WERI-Rb-1 (cell line): ENCODE results near the gene ATXN1.

Experiments used
- DNase-seq: peaks from one replicate; pipeline ENCODE4 v3.0.0-alpha.2; 2020
- H3K27ac ChIP-seq: fragments of 250-450 bp; sonication (Bioruptor Pico); 2 replicates; pipeline ENCODE4 v1.5.1; 2020; ENCODE audit warnings: mild to moderate bottlenecking, moderate library complexity
- H3K27me3 ChIP-seq: fragments of 250-450 bp; sonication (Bioruptor Pico); 2 replicates; pipeline ENCODE4 v1.5.1; 2021; ENCODE audit warnings: mild to moderate bottlenecking, low read depth, moderate library complexity; ENCODE audit not compliant: insufficient read depth, severe bottlenecking
- H3K36me3 ChIP-seq: fragments of 250-450 bp; sonication (Bioruptor Pico); 2 replicates; pipeline ENCODE4 v1.5.1; 2020; ENCODE audit warnings: mild to moderate bottlenecking, moderate library complexity
- H3K4me3 ChIP-seq: 2 replicates; pipeline ENCODE4 v1.5.1; 2011; ENCODE audit warnings: low read depth, mild to moderate bottlenecking, control low read depth, low read length
- H3K9me3 ChIP-seq: fragments of 250-450 bp; sonication (Bioruptor Pico); 2 replicates; pipeline ENCODE4 v1.5.1; 2021; ENCODE audit warnings: mild to moderate bottlenecking, moderate library complexity; ENCODE audit not compliant: severe bottlenecking
- TF ChIP-seq, protein P1 (sequence below): IDR thresholded peaks from 2 replicates; pipeline ENCODE4 v1.5.1; 2011; ENCODE audit warnings: low read depth, mild to moderate bottlenecking, control low read depth, inconsistent platforms, low read length

The ATXN1 gene

DNA sequence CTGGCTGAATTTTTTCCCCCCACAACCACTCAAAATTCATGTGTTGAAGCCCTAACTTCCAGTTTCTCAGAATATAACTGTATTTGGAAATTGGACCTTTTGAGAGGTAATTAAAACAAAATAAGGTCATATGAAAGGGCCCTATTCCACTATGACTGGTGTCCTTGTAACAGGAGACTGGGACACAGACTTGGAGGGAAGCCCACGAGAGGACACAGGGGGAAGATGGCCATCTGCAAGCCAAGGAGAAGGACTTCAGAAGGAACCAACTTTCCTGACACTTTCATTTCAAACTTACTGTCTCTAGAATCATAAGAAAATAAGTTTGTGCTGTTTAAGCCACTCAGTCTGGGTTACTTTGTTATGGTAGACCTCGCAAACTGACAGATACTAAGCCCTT is 134.6 kb downstream of the ATXN1 start:
- Histone ChIP-seq H3K36me3 (no peaks in the 10 kb centered on the region), H3K4me3 (no peak overlapping the region), H3K27ac (no peak overlapping the region), H3K27me3 (no peaks in the 10 kb centered on the region), H3K9me3 (peaks cover 5% of the 10 kb centered on the region)
- TF ChIP-seq, protein P1, sequence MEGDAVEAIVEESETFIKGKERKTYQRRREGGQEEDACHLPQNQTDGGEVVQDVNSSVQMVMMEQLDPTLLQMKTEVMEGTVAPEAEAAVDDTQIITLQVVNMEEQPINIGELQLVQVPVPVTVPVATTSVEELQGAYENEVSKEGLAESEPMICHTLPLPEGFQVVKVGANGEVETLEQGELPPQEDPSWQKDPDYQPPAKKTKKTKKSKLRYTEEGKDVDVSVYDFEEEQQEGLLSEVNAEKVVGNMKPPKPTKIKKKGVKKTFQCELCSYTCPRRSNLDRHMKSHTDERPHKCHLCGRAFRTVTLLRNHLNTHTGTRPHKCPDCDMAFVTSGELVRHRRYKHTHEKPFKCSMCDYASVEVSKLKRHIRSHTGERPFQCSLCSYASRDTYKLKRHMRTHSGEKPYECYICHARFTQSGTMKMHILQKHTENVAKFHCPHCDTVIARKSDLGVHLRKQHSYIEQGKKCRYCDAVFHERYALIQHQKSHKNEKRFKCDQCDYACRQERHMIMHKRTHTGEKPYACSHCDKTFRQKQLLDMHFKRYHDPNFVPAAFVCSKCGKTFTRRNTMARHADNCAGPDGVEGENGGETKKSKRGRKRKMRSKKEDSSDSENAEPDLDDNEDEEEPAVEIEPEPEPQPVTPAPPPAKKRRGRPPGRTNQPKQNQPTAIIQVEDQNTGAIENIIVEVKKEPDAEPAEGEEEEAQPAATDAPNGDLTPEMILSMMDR = no peak
- no peak for DNase-seq

DNA sequence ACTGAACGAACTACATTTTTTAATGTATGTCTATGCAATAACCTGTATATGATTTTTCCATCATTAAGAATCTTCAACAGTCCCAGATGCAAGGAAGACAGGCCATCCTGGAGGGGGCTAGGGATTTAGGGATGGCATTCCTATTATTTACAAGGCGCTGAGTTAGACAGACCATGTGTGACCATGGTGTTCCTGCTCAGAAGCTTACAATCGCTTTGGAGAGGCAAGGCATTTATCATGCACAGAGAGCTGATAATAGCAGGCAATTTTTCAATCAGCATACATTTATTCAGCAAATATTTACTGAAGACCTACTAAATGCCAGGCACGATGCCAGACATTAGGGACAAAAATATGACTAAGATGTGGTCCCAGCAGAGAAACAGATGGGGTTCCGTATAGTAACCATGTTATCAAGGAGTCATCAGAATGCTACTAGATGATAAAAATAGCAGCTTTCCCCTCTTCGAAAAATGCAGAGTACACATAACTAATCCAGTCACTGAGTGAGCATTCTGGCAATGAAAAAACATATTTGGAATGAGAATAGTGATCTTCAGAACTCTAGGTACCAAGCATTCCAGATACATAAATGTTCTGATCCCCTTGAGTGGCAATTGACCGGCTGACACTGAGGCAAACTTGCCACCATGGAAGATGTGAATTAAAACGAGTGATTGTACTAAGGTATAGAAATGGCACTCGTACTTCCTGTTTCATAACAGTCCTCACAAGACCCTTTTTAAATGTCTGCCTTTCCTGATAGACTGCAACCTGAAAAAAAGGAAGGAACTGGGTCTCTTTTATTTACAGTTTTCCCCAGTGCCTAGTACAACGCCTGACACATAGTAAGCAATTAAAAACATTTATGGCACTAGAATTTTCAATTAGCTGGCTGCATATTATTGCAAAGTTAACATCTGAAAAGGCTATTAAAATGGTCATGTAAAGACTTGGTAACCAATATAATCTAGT is 135.7 kb downstream of the ATXN1 start:
- no peaks in the 10 kb centered on the region for H3K27me3 ChIP-seq
- no peak overlapping the region for H3K4me3 ChIP-seq
- no peak for DNase-seq

DNA sequence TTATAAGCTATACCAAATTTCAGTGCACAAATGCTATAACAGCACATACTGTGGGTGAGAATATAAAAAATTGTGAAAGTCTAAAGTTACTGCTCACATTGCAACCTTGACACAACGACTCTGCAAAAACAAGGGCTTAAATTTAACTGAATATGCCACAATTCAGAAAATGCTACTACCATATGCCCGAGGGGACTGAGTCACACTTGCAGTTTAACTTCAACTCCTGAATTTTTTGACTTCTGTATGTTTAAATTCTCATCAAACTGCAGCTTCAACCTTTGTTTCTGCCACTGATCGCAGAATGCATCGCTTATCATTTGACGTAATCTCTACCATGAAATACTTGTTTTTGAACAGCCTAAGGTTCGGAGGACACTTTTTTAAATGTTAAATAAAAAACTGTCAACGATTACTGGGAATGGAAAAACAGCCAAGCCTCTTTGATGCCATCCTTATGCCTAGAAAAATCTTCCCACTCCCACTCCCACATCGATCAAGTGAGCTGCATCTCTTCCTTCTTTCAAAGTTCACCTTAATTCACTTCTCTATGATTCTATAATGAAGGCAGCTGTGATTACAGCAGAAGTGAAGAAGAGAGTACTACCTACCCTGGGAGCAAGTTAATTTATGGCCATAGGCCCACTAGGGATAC is 136.5 kb downstream of the ATXN1 start:
- Histone ChIP-seq H3K4me3 (no peak overlapping the region), H3K27ac (no peak overlapping the region), H3K36me3 (no peaks in the 10 kb centered on the region), H3K27me3 (no peaks in the 10 kb centered on the region), H3K9me3 (peaks cover 5% of the 10 kb centered on the region)
- TF ChIP-seq, protein P1 = no peak
- DNase-seq = no peak

More for the DNA sequence above, 135.7 kb downstream of the ATXN1 start:
- Histone ChIP-seq H3K27ac (no peak overlapping the region), H3K36me3 (no peaks in the 10 kb centered on the region), H3K9me3 (peaks cover 5% of the 10 kb centered on the region)
- TF ChIP-seq, protein P1 = no peak

DNA sequence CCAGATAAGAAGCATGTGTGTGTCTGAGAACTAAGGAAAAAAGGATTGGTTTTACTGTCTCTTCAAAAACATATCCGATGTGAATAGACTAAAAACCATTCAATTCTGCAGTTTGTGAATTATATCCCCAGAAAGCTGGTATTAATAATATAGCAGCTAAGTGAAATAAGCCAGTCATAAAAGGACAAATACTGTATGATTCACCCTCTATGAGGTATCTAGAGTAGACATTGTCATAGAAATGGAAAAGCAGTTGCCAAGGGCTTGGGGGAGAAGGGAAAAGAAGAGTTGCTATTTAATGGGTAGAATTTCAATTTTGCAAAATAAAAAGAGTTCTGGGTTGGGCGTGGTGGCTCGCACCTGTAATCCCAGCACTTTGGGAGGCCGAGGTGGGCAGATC is 137.5 kb downstream of the ATXN1 start:
- TF ChIP-seq, protein P1 = no peak
- Histone ChIP-seq H3K27me3 (no peaks in the 10 kb centered on the region), H3K9me3 (peaks cover 2% of the 10 kb centered on the region), H3K4me3 (no peak overlapping the region), H3K27ac (no peak overlapping the region), H3K36me3 (no peaks in the 10 kb centered on the region)
- DNase-seq = no peak

DNA sequence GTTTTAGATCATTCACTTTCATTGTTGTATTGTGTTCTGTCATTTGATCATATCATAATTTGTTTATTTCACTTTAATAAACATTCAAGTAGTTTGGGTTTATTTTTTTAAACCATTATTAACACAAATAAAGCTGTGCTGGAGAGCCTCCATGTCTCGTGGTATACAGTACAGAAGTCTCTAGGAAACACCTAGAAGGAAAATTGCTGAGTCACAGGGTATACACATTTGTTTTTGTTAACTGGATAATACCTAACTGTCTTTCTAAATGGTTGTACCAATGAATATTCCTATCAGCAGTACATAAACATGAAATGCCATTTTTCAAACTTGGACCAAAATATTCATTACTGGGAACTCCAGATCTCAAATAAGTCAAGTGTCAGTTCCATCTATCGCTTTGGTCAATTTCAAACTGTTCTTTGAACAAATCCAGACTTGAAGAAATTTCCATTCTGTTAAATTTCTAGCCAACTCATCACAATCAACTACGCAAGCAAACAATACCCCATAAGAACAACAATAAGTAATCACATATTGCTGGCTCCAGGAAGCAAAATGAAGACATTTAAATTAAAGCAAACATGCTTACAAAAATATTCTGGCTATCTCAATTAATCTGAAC is 138.1 kb downstream of the ATXN1 start:
- TF ChIP-seq, protein P1 = no peak
- DNase-seq = no peak
- Histone ChIP-seq H3K27me3 (no peaks in the 10 kb centered on the region), H3K27ac (no peak overlapping the region), H3K4me3 (no peak overlapping the region), H3K36me3 (no peaks in the 10 kb centered on the region), H3K9me3 (no peaks in the 10 kb centered on the region)
